ENCODE results near the gene CYP2S1. TPM values are rescaled to one million over a fixed set of nuclear protein-coding genes. Genes with fewer than 3 reads are reported as not detected.
A peak's percentile ranks its signal among the peaks of the same experiment; 100 is the strongest.
"Not testable (repeated sequence)": the region's sequence is repeated elsewhere in the genome, so short reads cannot be mapped to it uniquely, and the experiment has no call there.

CYP2S1 gene
- total RNA-seq, 1 donor from 2014 or later = 0.70 TPM

GRCh38 chr19:41175801-41176777 is 16.9 kb upstream of the CYP2S1 start:
- Mint-ChIP-seq H3K27me3 (no peaks in the 10 kb centered on the region), H3K4me3 (peak overlapping the region; percentile 71), H3K4me1 (peaks cover 11% of the 10 kb centered on the region), H3K27ac (peak overlapping the region; percentile 69), H3K9me3 (no peaks in the 10 kb centered on the region), H3K36me3 (ENCODE audit: low read depth) (no peaks in the 10 kb centered on the region)
- DNase-seq = peak; percentile 86
- intact Hi-C loops (cut with micrococcal nuclease) = no loop called here

- H3K36me3 Mint-ChIP-seq (ENCODE audit: low read depth); H3K4me3 Mint-ChIP-seq; intact Hi-C loops (cut with micrococcal nuclease); H3K27ac Mint-ChIP-seq; H3K9me3 Mint-ChIP-seq; DNase-seq; H3K27me3 Mint-ChIP-seq: not testable (repeated sequence)
- peaks cover 14% of the 10 kb centered on the region for H3K4me1 Mint-ChIP-seq
Observed at GRCh38 chr19:41180173-41180572, 12.8 kb upstream of the CYP2S1 start.

- Mint-ChIP-seq H3K4me3 (no peak overlapping the region), H3K36me3 (ENCODE audit: low read depth) (no peaks in the 10 kb centered on the region), H3K27ac (no peak overlapping the region), H3K9me3 (no peaks in the 10 kb centered on the region), H3K4me1 (peaks cover 6% of the 10 kb centered on the region), H3K27me3 (peaks cover 30% of the 10 kb centered on the region)
- no peak for DNase-seq
- intact Hi-C loops (cut with micrococcal nuclease) = no loop called here
Observed at GRCh38 chr19:41186971-41187883, 5.8 kb upstream of the CYP2S1 start.

- no peak for DNase-seq
- Mint-ChIP-seq H3K4me3 (no peak overlapping the region), H3K27ac (no peak overlapping the region), H3K36me3 (ENCODE audit: low read depth) (no peaks in the 10 kb centered on the region), H3K9me3 (no peaks in the 10 kb centered on the region), H3K4me1 (peaks cover 11% of the 10 kb centered on the region), H3K27me3 (peaks cover 36% of the 10 kb centered on the region)
- intact Hi-C loops (cut with micrococcal nuclease) = no loop called here
Observed at GRCh38 chr19:41187884-41188279, 5.1 kb upstream of the CYP2S1 start.

- intact Hi-C loops (cut with micrococcal nuclease) = no loop called here
- peaks cover 44% of the 10 kb centered on the region for H3K27me3 Mint-ChIP-seq
- H3K36me3 Mint-ChIP-seq (ENCODE audit: low read depth) = no peaks in the 10 kb centered on the region
- no peaks in the 10 kb centered on the region for H3K9me3 Mint-ChIP-seq
- peaks cover 15% of the 10 kb centered on the region for H3K4me1 Mint-ChIP-seq
- H3K4me3 Mint-ChIP-seq = no peak overlapping the region
- DNase-seq = no peak
- H3K27ac Mint-ChIP-seq = no peak overlapping the region
Observed at GRCh38 chr19:41189425-41190065, 3.5 kb upstream of the CYP2S1 start.

- peaks cover 15% of the 10 kb centered on the region for H3K4me1 Mint-ChIP-seq
- no peaks in the 10 kb centered on the region for H3K9me3 Mint-ChIP-seq
- intact Hi-C loops (cut with micrococcal nuclease) = no loop called here
- H3K27ac Mint-ChIP-seq = peak overlapping the region; percentile 1
- no peak for DNase-seq
- H3K27me3 Mint-ChIP-seq = peaks cover 42% of the 10 kb centered on the region
- no peaks in the 10 kb centered on the region for H3K36me3 Mint-ChIP-seq (ENCODE audit: low read depth)
- peak overlapping the region; percentile 59 for H3K4me3 Mint-ChIP-seq
Observed at GRCh38 chr19:41193430-41194156, 574 bp downstream of the CYP2S1 start.

GRCh38 chr19:41194157-41194552 is 1.1 kb downstream of the CYP2S1 start:
- H3K36me3 Mint-ChIP-seq (ENCODE audit: low read depth) = no peaks in the 10 kb centered on the region
- peaks cover 15% of the 10 kb centered on the region for H3K4me1 Mint-ChIP-seq
- H3K27me3 Mint-ChIP-seq = peaks cover 44% of the 10 kb centered on the region
- DNase-seq = no peak
- H3K9me3 Mint-ChIP-seq = no peaks in the 10 kb centered on the region
- H3K27ac Mint-ChIP-seq = peak overlapping the region; percentile 1
- H3K4me3 Mint-ChIP-seq = peak overlapping the region; percentile 59
- intact Hi-C loops (cut with micrococcal nuclease) = no loop called here

- Mint-ChIP-seq H3K4me1 (peaks cover 15% of the 10 kb centered on the region), H3K27ac (no peak overlapping the region), H3K4me3 (no peak overlapping the region), H3K36me3 (ENCODE audit: low read depth) (no peaks in the 10 kb centered on the region), H3K27me3 (peaks cover 36% of the 10 kb centered on the region), H3K9me3 (no peaks in the 10 kb centered on the region)
- intact Hi-C loops (cut with micrococcal nuclease) = no loop called here
- DNase-seq = no peak
Observed at GRCh38 chr19:41195675-41196497, 2.9 kb downstream of the CYP2S1 start.

- Mint-ChIP-seq H3K27ac (no peak overlapping the region), H3K27me3 (peaks cover 21% of the 10 kb centered on the region), H3K9me3 (no peaks in the 10 kb centered on the region), H3K4me1 (peaks cover 7% of the 10 kb centered on the region), H3K36me3 (ENCODE audit: low read depth) (no peaks in the 10 kb centered on the region), H3K4me3 (no peak overlapping the region)
- intact Hi-C loops (cut with micrococcal nuclease) = no loop called here
- no peak for DNase-seq
Observed at GRCh38 chr19:41198559-41198958, 5.5 kb downstream of the CYP2S1 start.

GRCh38 chr19:41203371-41203770 is 10.4 kb downstream of the CYP2S1 start:
- DNase-seq = no peak
- Mint-ChIP-seq H3K4me3 (no peak overlapping the region), H3K27ac (no peak overlapping the region), H3K9me3 (no peaks in the 10 kb centered on the region), H3K36me3 (ENCODE audit: low read depth) (no peaks in the 10 kb centered on the region), H3K4me1 (peaks cover 14% of the 10 kb centered on the region), H3K27me3 (peaks cover 5% of the 10 kb centered on the region)
- intact Hi-C loops (cut with micrococcal nuclease) = no loop called here

GRCh38 chr19:41204338-41204737 is 11.3 kb downstream of the CYP2S1 start:
- not testable (repeated sequence) for H3K9me3 Mint-ChIP-seq; H3K4me3 Mint-ChIP-seq; H3K27ac Mint-ChIP-seq; H3K36me3 Mint-ChIP-seq (ENCODE audit: low read depth); H3K27me3 Mint-ChIP-seq
- H3K4me1 Mint-ChIP-seq = peaks cover 14% of the 10 kb centered on the region
- intact Hi-C loops (cut with micrococcal nuclease) = loop anchor here (1.0 kb wide), 2 partner anchors 58 to 104 kb away; no protein-coding TSS in a partner anchor
- DNase-seq = peak; percentile 95

- intact Hi-C loops (cut with micrococcal nuclease) = no loop called here
- Mint-ChIP-seq H3K4me3 (no peak overlapping the region), H3K9me3 (no peaks in the 10 kb centered on the region), H3K4me1 (peaks cover 14% of the 10 kb centered on the region), H3K27me3 (no peaks in the 10 kb centered on the region), H3K27ac (no peak overlapping the region), H3K36me3 (ENCODE audit: low read depth) (no peaks in the 10 kb centered on the region)
- no peak for DNase-seq
Observed at GRCh38 chr19:41205995-41206394, 13.0 kb downstream of the CYP2S1 start.
